ENCODE data around the gene TANGO2. TPM values are rescaled to one million over a fixed set of nuclear protein-coding genes. Genes with fewer than 3 reads are reported as not detected.

Gene TANGO2
- total RNA-seq, 1 experiment from 2014 or later, result 17.0 TPM

DNA sequence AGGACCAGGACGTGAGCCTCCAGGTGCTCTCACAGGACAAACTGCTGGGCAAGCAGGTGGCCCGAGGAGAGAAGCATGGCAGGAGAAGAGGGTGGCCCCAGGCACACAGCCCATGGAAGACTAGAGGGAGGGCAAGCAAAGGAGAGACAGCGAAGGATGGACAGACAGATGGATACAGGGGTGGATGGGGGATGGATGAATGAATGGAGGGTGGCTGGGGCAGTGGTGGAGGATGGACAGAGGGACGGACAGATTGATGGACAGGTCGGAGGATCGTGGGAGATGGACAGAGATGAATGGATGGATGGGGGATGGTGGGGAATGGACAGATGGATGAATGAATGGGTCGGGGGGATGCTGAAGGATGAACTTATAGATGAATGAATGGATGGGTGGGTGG lies 27.0 kb upstream of the TANGO2 start (continued):
- TF ChIP-seq CBX3 (IDR thresholded peaks at IDR 0.05; ENCODE audit: low read depth) (no peak), POLR2AphosphoS5 (IDR thresholded peaks at IDR 0.05; ENCODE audit: low read depth, low read length) (no peak), FOSL1 (IDR thresholded peaks at IDR 0.05; ENCODE audit: low read depth) (no peak)

DNA sequence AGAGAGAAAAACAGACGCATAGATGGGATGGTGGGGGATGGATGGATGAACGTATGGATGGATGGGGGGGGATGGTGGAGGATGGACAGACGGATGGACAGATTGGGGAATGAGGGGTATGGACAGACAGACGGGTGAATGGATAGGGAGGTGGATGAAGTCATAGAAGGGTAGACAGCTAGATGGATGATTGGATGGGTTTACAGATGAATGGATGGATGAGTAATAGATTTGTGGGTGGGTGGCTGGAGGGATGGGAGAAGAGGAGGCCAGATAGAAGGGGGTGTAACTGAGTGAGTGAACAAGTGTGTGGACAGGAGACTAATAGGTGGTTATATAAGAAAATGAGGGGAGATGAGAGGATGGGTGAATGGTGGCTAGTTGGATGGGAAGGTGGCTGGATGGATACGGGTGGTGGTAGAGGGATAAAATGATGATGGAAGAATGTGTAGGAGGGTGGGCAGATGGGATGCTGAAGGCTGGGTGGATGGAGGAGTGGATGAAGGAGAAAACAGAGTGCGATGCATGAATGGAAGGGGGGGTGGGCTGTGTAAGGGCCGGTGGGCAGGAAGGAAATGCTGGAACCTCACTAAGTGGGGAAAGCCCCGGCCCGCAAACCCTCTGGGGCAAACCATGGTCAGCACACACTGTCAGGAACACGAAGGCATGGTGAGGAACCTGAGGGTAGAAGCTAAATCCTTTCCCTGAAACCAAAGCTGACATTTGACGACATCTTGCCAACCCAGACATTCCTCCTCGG lies 25.9 kb upstream of the TANGO2 start:
- Histone ChIP-seq H3K4me2 (ENCODE audit: low read length) (no peak overlapping the region), H3K36me3 (ENCODE audit: control insufficient read depth in 1 of 2, insufficient read depth in 2 of 2, low read length in 2 of 2) (no peaks in the 10 kb centered on the region), H3K9me2 (ENCODE audit: insufficient read depth) (no peaks in the 10 kb centered on the region), H3K9me3 (ENCODE audit: control insufficient read depth in 1 of 2, insufficient read depth in 1 of 2, low read depth in 1 of 2, low read length in 2 of 2) (no peaks in the 10 kb centered on the region), H3K4me1 (ENCODE audit: control insufficient read depth in 1 of 2, insufficient read depth in 2 of 2, low read length in 2 of 2) (peaks cover 0 to 5% of the 10 kb centered on the region in 2 experiments; a peak in 1 of 4 replicates), H4K20me1 (ENCODE audit: insufficient read depth) (no peaks in the 10 kb centered on the region), H3K27me3 (ENCODE audit: insufficient read depth, low read length) (no peaks in the 10 kb centered on the region), H3K9ac (ENCODE audit: low read length) (no peak overlapping the region), H3K27ac (ENCODE audit: low read depth, low read length) (no peak overlapping the region), H2AFZ (ENCODE audit: low read depth, low read length, poor library complexity, severe bottlenecking) (no peak overlapping the region), H3K79me2 (ENCODE audit: insufficient read depth, low read length) (no peaks in the 10 kb centered on the region), H3K4me3 (replicated peaks in 1 of 2; ENCODE audit: low read depth in 1 of 2, low read length in 2 of 2) (no peak overlapping the region)
- RAD21 ChIA-PET (ENCODE audit: low non-redundant PET in 1 of 2, low total read pairs in 2 of 2, uncharacterized antibody in 2 of 2, unreplicated experiment in 2 of 2), result no interaction called here
- DNase-seq (ENCODE audit: low read depth, low spot score) (no peak), ATAC-seq (no peak)
- intact Hi-C loops (cut with micrococcal nuclease), result no loop called here
- BruUV-seq (replicated peaks), result no TSS peak
- CTCF ChIA-PET, result no interaction called here
- TF ChIP-seq RAD21 (IDR thresholded peaks at IDR 0.05; ENCODE audit: low read depth) (no peak), ELF1 (IDR thresholded peaks at IDR 0.05; ENCODE audit: borderline replicate concordance, low read depth) (no peak), CBX3 (IDR thresholded peaks at IDR 0.05; ENCODE audit: low read depth) (no peak), EZH2phosphoT487 (IDR thresholded peaks at IDR 0.05; ENCODE audit: borderline replicate concordance) (no peak), FOSL1 (IDR thresholded peaks at IDR 0.05; ENCODE audit: low read depth) (no peak), SRF (IDR thresholded peaks at IDR 0.05; ENCODE audit: low read depth) (no peak), YY1 (IDR thresholded peaks at IDR 0.05; ENCODE audit: extremely low read depth, insufficient replicate concordance, low read depth, low read length) (no peak), POLR2A (IDR thresholded peaks at IDR 0.05; ENCODE audit: borderline replicate concordance, extremely low read depth, insufficient read depth, insufficient read length) (no peak)
- TF ChIP-seq, protein P1, sequence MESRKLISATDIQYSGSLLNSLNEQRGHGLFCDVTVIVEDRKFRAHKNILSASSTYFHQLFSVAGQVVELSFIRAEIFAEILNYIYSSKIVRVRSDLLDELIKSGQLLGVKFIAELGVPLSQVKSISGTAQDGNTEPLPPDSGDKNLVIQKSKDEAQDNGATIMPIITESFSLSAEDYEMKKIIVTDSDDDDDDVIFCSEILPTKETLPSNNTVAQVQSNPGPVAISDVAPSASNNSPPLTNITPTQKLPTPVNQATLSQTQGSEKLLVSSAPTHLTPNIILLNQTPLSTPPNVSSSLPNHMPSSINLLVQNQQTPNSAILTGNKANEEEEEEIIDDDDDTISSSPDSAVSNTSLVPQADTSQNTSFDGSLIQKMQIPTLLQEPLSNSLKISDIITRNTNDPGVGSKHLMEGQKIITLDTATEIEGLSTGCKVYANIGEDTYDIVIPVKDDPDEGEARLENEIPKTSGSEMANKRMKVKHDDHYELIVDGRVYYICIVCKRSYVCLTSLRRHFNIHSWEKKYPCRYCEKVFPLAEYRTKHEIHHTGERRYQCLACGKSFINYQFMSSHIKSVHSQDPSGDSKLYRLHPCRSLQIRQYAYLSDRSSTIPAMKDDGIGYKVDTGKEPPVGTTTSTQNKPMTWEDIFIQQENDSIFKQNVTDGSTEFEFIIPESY (IDR thresholded peaks at IDR 0.05; ENCODE audit: extremely low read depth, insufficient replicate concordance, low read length), result no peak
- TF ChIP-seq, protein P2, sequence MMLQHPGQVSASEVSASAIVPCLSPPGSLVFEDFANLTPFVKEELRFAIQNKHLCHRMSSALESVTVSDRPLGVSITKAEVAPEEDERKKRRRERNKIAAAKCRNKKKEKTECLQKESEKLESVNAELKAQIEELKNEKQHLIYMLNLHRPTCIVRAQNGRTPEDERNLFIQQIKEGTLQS (IDR thresholded peaks at IDR 0.05), result no peak
- POLR2A ChIA-PET, result no interaction called here

Data from HCT116 (cell line).